Right atrium auricular region (tissue), 2 donors: ENCODE data around the gene N4BP2L2. TPM values are rescaled to one million over a fixed set of nuclear protein-coding genes. Genes with fewer than 3 reads are reported as not detected.

Experiments used
- DNase-seq: peaks from one replicate; pipeline ENCODE4 v3.0.0-alpha.2; 2019; ENCODE audit warnings: low spot score
- H3K27ac ChIP-seq, 2 donors: fragments of 200-600 bp; sonication (generic); 1 replicate in 1 of 2; 2 replicates in 1 of 2; pipeline ENCODE4 v1.5.1; 2016 to 2019
- H3K27me3 ChIP-seq, 2 donors: fragments of 200-600 bp; sonication (generic); one replicate each; pipeline versions ENCODE4 v1.5.1 to v1.6.0; 2017 to 2019
- H3K36me3 ChIP-seq: fragments of 200-600 bp; sonication (generic); one replicate; pipeline ENCODE4 v1.5.1; 2016
- H3K4me1 ChIP-seq, 2 donors: fragments of 200-600 bp; sonication (generic); one replicate each; pipeline versions ENCODE4 v1.5.1 to v1.6.0; 2017 to 2019
- H3K4me3 ChIP-seq, 2 donors: fragments of 200-600 bp; sonication (generic); 1 replicate in 1 of 2; 2 replicates in 1 of 2; pipeline ENCODE4 v1.5.1; 2017 to 2019; ENCODE audit warnings: mild to moderate bottlenecking in 1 of 2, moderate library complexity in 1 of 2
- H3K9me3 ChIP-seq, 2 donors: fragments of 200-600 bp; sonication (generic); one replicate each; pipeline ENCODE4 v1.5.1; 2019
- CTCF ChIP-seq, 2 donors: fragments of 200-600 bp; sonication (generic); IDR thresholded peaks; one replicate each; pipeline ENCODE4 v1.5.1; 2019; ENCODE audit warnings: antibody characterized with exemption in 2 of 2
- total RNA-seq, 2 donors: library from RNA; depleted of rRNA; stranded (reverse); fragments of >200 nt; gene quantifications; one replicate each; pipeline ENCODE4 v1.1.0, GENCODE V29; 2016

N4BP2L2 gene
- total RNA-seq, 2 donors from 2014 or later: 92.8 to 97.5 TPM

- H3K36me3 ChIP-seq: peaks cover 5% of the 10 kb centered on the region
- no peak for TF ChIP-seq CTCF (IDR thresholded peaks at IDR 0.05)
- no peaks in the 10 kb centered on the region for H3K9me3 ChIP-seq
- H3K4me3 ChIP-seq: peak overlapping the region; percentile 64 to 74
- DNase-seq: no peak
- H3K4me1 ChIP-seq: peaks cover 0 to 19% of the 10 kb centered on the region in 2 donors
- peak overlapping the region; percentile 79 to 90 for H3K27ac ChIP-seq
- H3K27me3 ChIP-seq: no peaks in the 10 kb centered on the region
These were observed 111.4 kb downstream of the N4BP2L2 start for GRCh38 chr13:32426990-32427851.

GRCh38 chr13:32426191-32426989 lies 112.2 kb downstream of the N4BP2L2 start:
- Histone ChIP-seq H3K36me3 (no peaks in the 10 kb centered on the region), H3K4me3 (peak overlapping the region; percentile 64 to 74), H3K4me1 (peaks cover 0 to 19% of the 10 kb centered on the region in 2 donors), H3K9me3 (no peaks in the 10 kb centered on the region), H3K27me3 (no peaks in the 10 kb centered on the region), H3K27ac (peak overlapping the region; percentile 79 to 90)
- TF ChIP-seq CTCF (IDR thresholded peaks at IDR 0.05): no peak
- DNase-seq: no peak

GRCh38 chr13:32425158-32425557 lies 113.4 kb downstream of the N4BP2L2 start:
- H3K27ac ChIP-seq: no peak overlapping the region
- no peak for DNase-seq
- H3K36me3 ChIP-seq: no peaks in the 10 kb centered on the region
- peaks cover 0 to 19% of the 10 kb centered on the region in 2 donors for H3K4me1 ChIP-seq
- TF ChIP-seq CTCF (IDR thresholded peaks at IDR 0.05): no peak
- no peak overlapping the region for H3K4me3 ChIP-seq
- H3K9me3 ChIP-seq: no peaks in the 10 kb centered on the region
- no peaks in the 10 kb centered on the region for H3K27me3 ChIP-seq

- no peaks in the 10 kb centered on the region for H3K9me3 ChIP-seq
- DNase-seq: no peak
- no peak for TF ChIP-seq CTCF (IDR thresholded peaks at IDR 0.05)
These were observed 115.0 kb downstream of the N4BP2L2 start for GRCh38 chr13:32423592-32423991.

GRCh38 chr13:32419862-32420261 lies 118.7 kb downstream of the N4BP2L2 start:
- H3K9me3 ChIP-seq: no peaks in the 10 kb centered on the region
- no peaks in the 10 kb centered on the region for H3K4me1 ChIP-seq
- no peak overlapping the region for H3K27ac ChIP-seq
- no peak for TF ChIP-seq CTCF (IDR thresholded peaks at IDR 0.05)
- H3K4me3 ChIP-seq: no peak overlapping the region
- DNase-seq: no peak
- H3K27me3 ChIP-seq: no peaks in the 10 kb centered on the region
- no peaks in the 10 kb centered on the region for H3K36me3 ChIP-seq

More at GRCh38 chr13:32423592-32423991, 115.0 kb downstream of the N4BP2L2 start:
- Histone ChIP-seq H3K27me3 (no peaks in the 10 kb centered on the region), H3K36me3 (no peaks in the 10 kb centered on the region), H3K27ac (no peak overlapping the region), H3K4me1 (peaks cover 0 to 14% of the 10 kb centered on the region in 2 donors), H3K4me3 (no peak overlapping the region)
